Endometrial microvascular endothelial cells (primary cell): ENCODE measurements around the gene GTF3C1. TPM values are rescaled to one million over a fixed set of nuclear protein-coding genes. Genes with fewer than 3 reads are reported as not detected.
"Not testable (repeated sequence)": the region's sequence is repeated elsewhere in the genome, so short reads cannot be mapped to it uniquely, and the experiment has no call there.

Source experiments
- in situ Hi-C: cut with HindIII; loops from 2 replicates; pipeline ENCODE4 v1.10.0; 2017; ENCODE audit warnings: low sequenced_read_pairs, low pct_unique_long_range_greater_than_20kb; ENCODE audit errors: inconsistent ontology term
- total RNA-seq: library from RNA; depleted of rRNA; stranded (reverse); fragments of >200 nt; gene quantifications from one replicate; pipeline ENCODE4 v1.2.3, GENCODE V29; 2015; ENCODE audit errors: inconsistent ontology term

The GTF3C1 gene
- total RNA-seq, 1 donor from 2014 or later: 68.9 TPM

DNA sequence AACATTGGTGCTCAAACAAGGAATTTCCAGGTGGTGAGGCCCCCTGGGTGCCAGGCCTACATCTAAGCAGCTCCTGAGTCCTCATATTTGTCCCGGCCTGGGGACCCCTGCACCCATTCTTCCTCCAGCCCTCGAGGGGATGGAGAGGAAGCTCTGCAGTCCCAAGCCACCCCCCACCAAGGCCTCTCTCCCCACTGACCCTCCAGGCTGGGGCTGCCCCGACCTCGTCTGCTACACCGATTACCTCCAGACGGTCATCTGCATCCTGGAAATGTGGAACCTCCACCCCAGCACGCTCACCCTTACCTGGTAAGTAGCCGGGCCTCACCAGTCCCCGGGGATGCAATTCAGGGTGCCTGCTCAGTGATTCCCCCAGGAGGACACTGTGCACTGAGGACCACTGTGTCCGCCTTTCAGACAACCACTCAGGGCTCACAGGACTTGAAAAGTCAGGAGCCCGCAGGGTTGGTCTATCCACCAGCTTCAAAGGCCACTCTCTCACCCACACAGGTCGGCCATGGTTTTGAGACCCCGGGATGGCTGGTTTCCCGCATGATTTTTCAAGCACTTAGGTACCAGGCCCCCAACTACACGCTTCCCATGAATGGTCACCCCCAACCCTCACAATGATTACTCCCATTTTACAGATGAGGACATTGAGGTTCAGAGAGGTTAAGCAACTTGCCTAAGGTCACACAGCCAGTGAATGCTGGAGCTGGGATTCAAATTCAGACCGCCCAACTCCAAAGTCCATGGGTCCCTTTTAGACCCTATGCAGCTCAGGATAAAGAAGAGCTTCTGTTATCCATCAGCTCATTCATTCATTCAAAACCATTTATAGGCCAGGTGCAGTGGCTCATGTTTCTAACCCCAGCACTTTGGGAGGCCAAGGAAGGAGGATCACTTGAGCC lies 115.3 kb downstream of the GTF3C1 start:
- in situ Hi-C loops: no loop called here

- in situ Hi-C loops: no loop called here
These were observed 116.1 kb downstream of the GTF3C1 start for GRCh38 chr16:27433636-27434035.

DNA sequence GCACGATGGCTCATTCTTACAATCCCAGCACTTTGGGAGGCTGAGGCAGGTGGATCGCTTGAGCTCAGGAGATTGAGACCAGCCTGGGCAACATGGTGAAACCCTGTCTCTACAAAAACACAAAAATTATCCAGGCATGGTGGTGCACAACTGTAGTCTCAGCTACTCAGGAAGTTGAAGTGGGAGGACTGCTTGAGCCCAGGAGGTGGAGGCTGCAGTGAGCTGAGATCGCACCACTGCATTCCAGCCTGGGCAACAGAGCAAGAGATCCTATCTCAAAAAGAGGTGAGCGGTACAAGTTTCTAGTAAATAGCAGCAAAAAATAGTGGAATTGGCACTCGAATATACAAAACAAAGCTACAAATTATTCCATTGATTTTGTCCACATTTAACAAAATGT lies 116.5 kb downstream of the GTF3C1 start:
- in situ Hi-C loops: not testable (repeated sequence)

DNA sequence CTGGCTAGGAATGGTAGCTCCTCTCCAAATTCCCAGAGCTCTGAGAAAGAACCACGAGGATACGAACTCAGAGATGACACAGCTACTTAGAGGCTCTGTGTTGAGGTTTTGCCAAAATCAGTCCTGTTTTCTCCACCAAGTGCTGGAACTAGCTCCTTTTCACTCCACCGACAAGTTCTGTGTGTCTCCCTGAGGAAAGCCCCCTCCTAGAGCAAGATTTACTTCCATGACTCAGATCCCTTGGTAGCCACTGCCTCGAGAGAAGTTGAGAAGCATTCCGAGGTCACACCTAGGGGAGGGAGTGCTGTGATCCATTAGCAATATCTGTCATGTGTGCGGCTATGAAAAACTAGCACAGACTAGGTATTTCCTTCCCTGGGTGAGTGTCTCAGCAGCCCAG lies 117.2 kb downstream of the GTF3C1 start:
- in situ Hi-C loops: no loop called here

- in situ Hi-C loops: no loop called here
These were observed 117.8 kb downstream of the GTF3C1 start for GRCh38 chr16:27431773-27432532.

DNA sequence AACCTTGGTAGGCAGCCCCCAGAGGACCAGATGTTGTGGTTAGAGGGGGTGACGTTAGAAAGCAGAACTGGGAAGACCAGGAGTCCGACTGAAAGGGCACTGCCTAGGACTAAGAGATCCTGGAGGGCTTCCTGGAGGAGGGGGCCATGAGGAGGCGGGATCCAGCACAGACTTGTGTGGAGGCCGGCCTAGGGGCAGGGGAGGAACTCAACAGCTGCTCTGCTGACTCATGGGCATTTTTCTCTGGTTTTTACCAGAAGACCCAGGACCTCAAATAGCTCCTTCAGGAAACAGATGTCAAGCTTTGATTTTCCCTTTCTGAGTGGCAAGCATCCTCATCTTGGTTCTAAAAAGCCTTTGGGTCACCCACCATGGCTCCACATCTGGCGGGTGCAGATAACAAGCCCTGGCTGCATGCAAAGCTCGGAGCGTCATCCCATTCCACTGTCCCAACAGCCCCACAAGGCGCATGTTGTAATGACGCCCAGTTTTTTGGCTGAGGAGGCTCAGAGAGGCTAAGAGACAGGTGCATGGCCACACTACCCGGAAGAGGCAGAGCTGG lies 118.7 kb downstream of the GTF3C1 start:
- in situ Hi-C loops: no loop called here

GRCh38 chr16:27430512-27430911 lies 119.2 kb downstream of the GTF3C1 start:
- in situ Hi-C loops: no loop called here

- in situ Hi-C loops: no loop called here
These were observed 119.7 kb downstream of the GTF3C1 start for GRCh38 chr16:27429981-27430441.

GRCh38 chr16:27429330-27429871 lies 120.3 kb downstream of the GTF3C1 start:
- in situ Hi-C loops: no loop called here

DNA sequence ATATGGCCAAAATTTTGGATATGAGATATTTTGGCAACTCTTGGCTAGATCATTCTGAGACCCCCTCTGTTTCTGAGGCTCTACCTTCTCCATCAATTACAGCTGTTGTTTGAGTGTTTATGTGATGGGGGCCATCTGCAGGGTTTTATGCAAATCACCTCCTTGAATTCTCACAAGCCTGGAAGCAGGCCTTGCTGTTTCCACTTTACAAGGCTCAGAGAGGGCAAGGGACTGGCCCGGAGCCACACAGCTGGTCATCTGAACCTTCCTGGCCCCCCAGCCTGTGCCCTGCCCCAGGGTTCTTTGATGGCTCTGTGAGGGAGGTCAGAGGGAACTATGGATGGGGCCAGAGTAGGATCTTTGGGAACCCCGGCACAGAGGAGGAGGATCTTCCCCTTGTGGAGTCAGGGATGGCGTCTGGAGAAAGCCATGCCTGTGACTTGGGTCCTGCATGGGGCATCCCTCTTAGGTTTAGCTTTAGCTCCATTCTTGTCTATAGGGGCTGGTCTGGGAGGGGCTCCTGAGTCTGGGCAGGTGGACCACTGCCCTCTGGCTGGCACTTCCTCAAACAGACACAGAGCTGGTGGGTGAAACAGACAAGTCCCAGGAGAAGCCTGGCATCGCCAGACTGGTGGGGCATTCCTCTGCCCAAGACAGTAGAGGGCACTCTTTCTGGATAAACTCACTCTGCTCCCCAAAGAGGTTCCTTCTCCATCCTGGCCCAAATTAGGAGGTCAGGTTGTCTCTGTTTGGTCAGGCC lies 121.5 kb downstream of the GTF3C1 start:
- in situ Hi-C loops: no loop called here

GRCh38 chr16:27427538-27427937 lies 122.2 kb downstream of the GTF3C1 start:
- in situ Hi-C loops: no loop called here

- in situ Hi-C loops: no loop called here
These were observed 123.0 kb downstream of the GTF3C1 start for GRCh38 chr16:27426423-27427408.

DNA sequence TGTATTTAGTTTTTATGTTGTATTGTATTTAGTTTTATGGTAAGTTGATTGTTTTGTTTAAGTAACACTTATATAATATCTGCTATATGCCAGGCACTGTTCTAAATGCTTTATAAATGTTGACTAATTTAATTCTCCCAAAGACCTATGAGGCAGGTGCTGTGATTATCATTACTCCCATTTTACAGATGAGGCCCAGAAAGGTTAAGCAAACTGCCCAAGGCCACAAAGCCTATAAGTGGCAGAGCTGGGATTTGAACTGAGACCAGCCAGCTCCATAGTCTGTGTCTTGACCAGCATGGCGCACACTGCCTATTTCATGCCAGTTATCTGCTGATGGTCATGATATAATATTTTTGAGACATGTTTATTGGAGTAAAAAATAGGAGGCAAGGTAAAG lies 123.8 kb downstream of the GTF3C1 start:
- in situ Hi-C loops: no loop called here

GRCh38 chr16:27424772-27425498 lies 124.8 kb downstream of the GTF3C1 start:
- in situ Hi-C loops: no loop called here

DNA sequence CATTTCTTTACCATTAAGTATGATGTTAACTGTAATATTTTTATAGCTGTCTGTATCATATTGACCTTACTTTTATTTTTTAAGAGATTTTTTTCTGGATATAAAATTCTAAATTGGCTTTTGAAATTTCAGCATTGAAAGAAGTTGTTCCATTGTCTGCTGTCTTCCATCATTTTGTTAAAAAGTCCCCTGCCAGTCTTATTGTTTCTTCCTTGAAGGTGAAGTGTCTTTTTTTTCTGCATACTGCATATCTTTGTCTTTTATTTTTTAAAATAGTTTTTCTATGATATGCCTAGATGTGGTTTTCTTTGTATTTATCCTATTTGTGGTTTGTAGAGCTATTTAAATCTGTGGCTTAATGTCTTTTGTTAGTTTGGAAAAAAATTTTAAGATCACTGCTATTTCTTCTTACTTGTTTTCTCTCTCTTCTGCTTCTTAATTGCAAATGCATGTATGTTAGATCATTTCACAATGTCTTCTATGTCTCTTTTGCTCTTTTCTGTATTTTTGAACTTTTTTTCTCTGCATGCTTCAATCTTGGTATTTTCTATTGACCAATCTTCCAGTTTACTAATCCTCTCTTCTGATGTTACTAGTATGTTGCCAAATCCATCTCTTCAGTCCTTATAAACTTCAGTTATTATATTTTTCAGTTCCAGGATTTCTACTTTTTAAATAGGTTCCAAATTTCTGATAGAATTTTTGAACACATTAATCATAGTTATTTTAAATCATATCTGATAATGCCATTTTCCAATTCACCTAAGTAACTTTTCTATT lies 127.6 kb downstream of the GTF3C1 start:
- in situ Hi-C loops: no loop called here

GRCh38 chr16:27417047-27417671 lies 132.6 kb downstream of the GTF3C1 start:
- in situ Hi-C loops: no loop called here
